ENCODE measurements around the gene KRT81.
A peak's percentile ranks its signal among the peaks of the same experiment; 100 is the strongest.

Gene KRT81

DNA sequence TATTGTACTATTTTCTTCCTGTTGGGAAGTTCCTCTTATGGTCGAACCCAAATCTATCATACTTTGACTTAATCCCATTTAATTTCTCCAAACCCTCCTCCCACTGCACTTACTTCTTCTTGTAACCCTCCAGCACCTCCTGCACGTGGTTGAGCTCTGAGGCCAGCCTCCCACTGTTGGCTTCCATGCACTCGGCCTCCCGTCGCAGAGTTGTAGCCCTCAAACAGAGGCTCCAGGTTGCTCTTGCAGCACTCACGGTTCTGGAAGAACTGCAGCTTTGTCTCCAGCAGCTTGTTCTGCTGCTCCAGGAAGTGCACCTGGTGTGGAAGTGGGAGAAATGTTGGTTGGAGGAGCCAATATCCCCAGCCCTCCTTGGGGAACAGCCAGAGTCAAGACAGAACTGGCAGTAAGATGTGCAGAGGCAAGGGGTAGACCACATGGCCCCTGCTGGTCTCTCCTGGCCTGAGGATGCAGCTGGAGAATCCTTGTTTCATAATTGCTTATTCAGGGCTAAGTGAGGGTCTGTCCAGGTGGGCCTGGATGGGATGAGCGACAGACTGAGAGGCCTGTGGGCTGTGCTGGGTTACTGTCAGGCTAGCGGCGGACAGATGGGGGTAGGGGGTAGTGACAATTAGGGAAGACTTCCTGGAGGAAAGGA, 35.3 kb downstream of the KRT81 start:
- H3K4me2 ChIP-seq (ENCODE audit: low read length): no peak overlapping the region
- H3K23ac ChIP-seq (ENCODE audit: low read length): no peak overlapping the region
- H4K12ac ChIP-seq (ENCODE audit: low read depth, low read length): no peak overlapping the region
- no peaks in the 10 kb centered on the region for H3K79me2 ChIP-seq (ENCODE audit: control insufficient read depth, insufficient read depth, low read length, poor library complexity)
- no peak overlapping the region for H3K14ac ChIP-seq (ENCODE audit: low read length)
- peaks cover 10% of the 10 kb centered on the region for H3K9me3 ChIP-seq (ENCODE audit: insufficient read depth, low read depth, low read length)
- H2BK120ac ChIP-seq (ENCODE audit: insufficient read depth, low read length, poor library complexity): no peak overlapping the region
- H3K4me1 ChIP-seq (ENCODE audit: control insufficient read depth in 1 of 2, insufficient read depth in 2 of 2, low read length in 2 of 2): no peaks in the 10 kb centered on the region
- H3K4me3 ChIP-seq (ENCODE audit: low read depth, low read length): no peak overlapping the region
- no peak overlapping the region for H3K4ac ChIP-seq (ENCODE audit: low read depth, low read length)
- H3K18ac ChIP-seq (ENCODE audit: low read length): no peak overlapping the region
- no peak overlapping the region for H4K91ac ChIP-seq (ENCODE audit: low read depth, low read length)
- H3K27me3 ChIP-seq (ENCODE audit: insufficient read depth, low read length): peaks cover 16% of the 10 kb centered on the region
- no peak overlapping the region for H3K9ac ChIP-seq (ENCODE audit: low read length)
- no peak overlapping the region for H4K8ac ChIP-seq (ENCODE audit: low read depth, low read length)
- no peak overlapping the region for H2AK5ac ChIP-seq (ENCODE audit: low read length)
- no peaks in the 10 kb centered on the region for H3K36me3 ChIP-seq (ENCODE audit: control insufficient read depth in 1 of 2, insufficient read depth in 2 of 2, low read length in 2 of 2)
- no peak overlapping the region for H2BK12ac ChIP-seq (ENCODE audit: low read length)
- no peaks in the 10 kb centered on the region for H3K79me1 ChIP-seq (ENCODE audit: low read length)
- DNase-seq: peak in 1 of 2 donors; percentile 64
- H2BK5ac ChIP-seq (ENCODE audit: low read depth, low read length, poor library complexity): no peak overlapping the region
- WGBS (ENCODE audit: extremely low coverage, insufficient coverage, insufficient read length): no CpG with 5 or more reads among the region's 9 CpGs
- H3K27ac ChIP-seq (ENCODE audit: low read depth, low read length): no peak overlapping the region
- H2AFZ ChIP-seq (ENCODE audit: insufficient read depth, low read length, poor library complexity): no peak overlapping the region

GRCh38 chr12:52254965-52255751, 36.2 kb downstream of the KRT81 start:
- no CpG with 5 or more reads among the region's 7 CpGs for WGBS (ENCODE audit: extremely low coverage, insufficient coverage, insufficient read length)
- Histone ChIP-seq H3K4me1 (ENCODE audit: control insufficient read depth in 1 of 2, insufficient read depth in 2 of 2, low read length in 2 of 2) (no peaks in the 10 kb centered on the region), H3K79me1 (ENCODE audit: low read length) (no peaks in the 10 kb centered on the region), H2AFZ (ENCODE audit: insufficient read depth, low read length, poor library complexity) (no peak overlapping the region), H3K79me2 (ENCODE audit: control insufficient read depth, insufficient read depth, low read length, poor library complexity) (no peaks in the 10 kb centered on the region), H3K23ac (ENCODE audit: low read length) (no peak overlapping the region), H2BK120ac (ENCODE audit: insufficient read depth, low read length, poor library complexity) (no peak overlapping the region), H3K18ac (ENCODE audit: low read length) (no peak overlapping the region), H4K8ac (ENCODE audit: low read depth, low read length) (no peak overlapping the region), H4K12ac (ENCODE audit: low read depth, low read length) (no peak overlapping the region), H2BK12ac (ENCODE audit: low read length) (no peak overlapping the region), H3K4me2 (ENCODE audit: low read length) (no peak overlapping the region), H4K91ac (ENCODE audit: low read depth, low read length) (no peak overlapping the region), H3K14ac (ENCODE audit: low read length) (no peak overlapping the region), H3K4me3 (ENCODE audit: low read depth, low read length) (no peak overlapping the region), H2BK5ac (ENCODE audit: low read depth, low read length, poor library complexity) (no peak overlapping the region), H3K4ac (ENCODE audit: low read depth, low read length) (no peak overlapping the region), H3K9me3 (ENCODE audit: insufficient read depth, low read depth, low read length) (peaks cover 10% of the 10 kb centered on the region), H3K36me3 (ENCODE audit: control insufficient read depth in 1 of 2, insufficient read depth in 2 of 2, low read length in 2 of 2) (peaks cover 0 to 4% of the 10 kb centered on the region in 2 experiments), H2AK5ac (ENCODE audit: low read length) (no peak overlapping the region), H3K27me3 (ENCODE audit: insufficient read depth, low read length) (peaks cover 16% of the 10 kb centered on the region), H3K9ac (ENCODE audit: low read length) (no peak overlapping the region), H3K27ac (ENCODE audit: low read depth, low read length) (no peak overlapping the region)
- DNase-seq: peak in 1 of 2 donors; percentile 47

GRCh38 chr12:52254180-52254964, 37.0 kb downstream of the KRT81 start:
- Histone ChIP-seq H3K4me1 (ENCODE audit: control insufficient read depth in 1 of 2, insufficient read depth in 2 of 2, low read length in 2 of 2) (no peaks in the 10 kb centered on the region), H3K4me3 (ENCODE audit: low read depth, low read length) (no peak overlapping the region), H4K12ac (ENCODE audit: low read depth, low read length) (no peak overlapping the region), H3K79me2 (ENCODE audit: control insufficient read depth, insufficient read depth, low read length, poor library complexity) (no peaks in the 10 kb centered on the region), H3K79me1 (ENCODE audit: low read length) (no peaks in the 10 kb centered on the region), H3K9me3 (ENCODE audit: insufficient read depth, low read depth, low read length) (peaks cover 9% of the 10 kb centered on the region), H3K18ac (ENCODE audit: low read length) (no peak overlapping the region), H2AFZ (ENCODE audit: insufficient read depth, low read length, poor library complexity) (no peak overlapping the region), H2AK5ac (ENCODE audit: low read length) (no peak overlapping the region), H2BK5ac (ENCODE audit: low read depth, low read length, poor library complexity) (no peak overlapping the region), H3K23ac (ENCODE audit: low read length) (no peak overlapping the region), H3K36me3 (ENCODE audit: control insufficient read depth in 1 of 2, insufficient read depth in 2 of 2, low read length in 2 of 2) (peaks cover 4 to 6% of the 10 kb centered on the region in 2 experiments), H3K14ac (ENCODE audit: low read length) (no peak overlapping the region), H3K27ac (ENCODE audit: low read depth, low read length) (no peak overlapping the region), H3K4ac (ENCODE audit: low read depth, low read length) (no peak overlapping the region), H3K9ac (ENCODE audit: low read length) (no peak overlapping the region), H3K4me2 (ENCODE audit: low read length) (no peak overlapping the region), H4K91ac (ENCODE audit: low read depth, low read length) (no peak overlapping the region), H2BK120ac (ENCODE audit: insufficient read depth, low read length, poor library complexity) (no peak overlapping the region), H2BK12ac (ENCODE audit: low read length) (no peak overlapping the region), H3K27me3 (ENCODE audit: insufficient read depth, low read length) (peaks cover 16% of the 10 kb centered on the region), H4K8ac (ENCODE audit: low read depth, low read length) (no peak overlapping the region)
- DNase-seq: peak in 1 of 2 donors; percentile 45
- no CpG with 5 or more reads among the region's 10 CpGs for WGBS (ENCODE audit: extremely low coverage, insufficient coverage, insufficient read length)

- Histone ChIP-seq H2BK12ac (ENCODE audit: low read length) (no peak overlapping the region), H4K8ac (ENCODE audit: low read depth, low read length) (no peak overlapping the region), H2AFZ (ENCODE audit: insufficient read depth, low read length, poor library complexity) (no peak overlapping the region), H3K27me3 (ENCODE audit: insufficient read depth, low read length) (peaks cover 11% of the 10 kb centered on the region), H3K9me3 (ENCODE audit: insufficient read depth, low read depth, low read length) (peaks cover 6% of the 10 kb centered on the region), H3K18ac (ENCODE audit: low read length) (no peak overlapping the region), H2BK120ac (ENCODE audit: insufficient read depth, low read length, poor library complexity) (no peak overlapping the region), H3K4me2 (ENCODE audit: low read length) (no peak overlapping the region), H4K91ac (ENCODE audit: low read depth, low read length) (no peak overlapping the region), H3K4me1 (ENCODE audit: control insufficient read depth in 1 of 2, insufficient read depth in 2 of 2, low read length in 2 of 2) (peaks cover 0 to 3% of the 10 kb centered on the region in 2 experiments), H3K23ac (ENCODE audit: low read length) (no peak overlapping the region), H3K79me1 (ENCODE audit: low read length) (no peaks in the 10 kb centered on the region), H3K9ac (ENCODE audit: low read length) (no peak overlapping the region), H3K4me3 (ENCODE audit: low read depth, low read length) (no peak overlapping the region), H3K4ac (ENCODE audit: low read depth, low read length) (no peak overlapping the region), H3K36me3 (ENCODE audit: control insufficient read depth in 1 of 2, insufficient read depth in 2 of 2, low read length in 2 of 2) (peaks cover 12 to 14% of the 10 kb centered on the region in 2 experiments), H4K12ac (ENCODE audit: low read depth, low read length) (no peak overlapping the region), H3K79me2 (ENCODE audit: control insufficient read depth, insufficient read depth, low read length, poor library complexity) (no peaks in the 10 kb centered on the region), H2BK5ac (ENCODE audit: low read depth, low read length, poor library complexity) (no peak overlapping the region), H3K27ac (ENCODE audit: low read depth, low read length) (no peak overlapping the region), H3K14ac (ENCODE audit: low read length) (no peak overlapping the region), H2AK5ac (ENCODE audit: low read length) (no peak overlapping the region)
- no CpG with 5 or more reads among the region's 14 CpGs for WGBS (ENCODE audit: extremely low coverage, insufficient coverage, insufficient read length)
- peak in 1 of 2 donors; percentile 57 for DNase-seq
Observed at GRCh38 chr12:52253391-52254179, 37.7 kb downstream of the KRT81 start.
